ENCODE measurements around the gene PIGZ.

PIGZ gene

DNA sequence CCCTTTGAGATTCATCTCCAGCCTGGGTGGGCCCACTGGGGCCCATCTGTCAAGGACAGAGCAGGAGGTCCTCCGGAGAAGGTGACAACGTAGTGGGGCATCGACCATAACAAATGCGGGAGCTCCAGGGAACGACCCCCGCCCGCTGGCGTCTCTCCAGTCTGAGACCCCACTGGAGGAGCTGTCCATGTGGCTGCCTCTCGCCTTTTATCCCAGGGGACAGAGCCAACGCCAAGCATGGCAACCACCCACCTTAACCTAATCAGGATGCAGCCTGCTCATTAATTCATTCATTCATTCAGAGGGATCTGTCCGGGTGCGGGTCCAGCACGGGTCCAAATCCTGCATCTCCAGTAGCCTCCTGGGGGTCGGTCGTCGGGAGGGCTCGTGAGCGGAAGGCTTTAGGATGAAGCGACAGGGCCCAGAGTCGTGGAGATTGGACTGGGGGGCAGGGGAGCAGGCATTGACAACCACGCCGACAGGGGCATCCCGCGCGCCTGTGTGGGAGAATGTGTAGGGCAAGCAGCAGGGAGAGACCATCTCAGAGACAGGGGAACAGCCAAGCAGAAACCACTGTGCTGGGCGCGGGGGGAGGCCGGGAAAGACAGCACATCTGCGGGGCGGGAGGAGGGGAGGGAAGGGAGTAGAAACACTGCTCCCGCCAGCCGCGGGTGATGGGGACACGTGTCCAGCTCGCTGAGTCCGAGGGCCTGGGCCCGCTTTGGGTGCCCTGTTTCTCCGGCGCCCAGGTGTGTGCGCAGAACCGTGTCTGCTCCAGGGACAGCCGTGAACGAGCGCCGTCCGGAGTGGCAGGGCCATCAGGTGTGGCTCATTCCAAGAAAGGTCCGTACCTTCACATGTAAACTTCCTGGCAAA lies 1.9 kb downstream of the PIGZ start:
- no peak overlapping the region for H3K27ac ChIP-seq (ENCODE audit: low read depth, low read length)
- no peak overlapping the region for H3K4me3 ChIP-seq (ENCODE audit: low read depth in 1 of 2, low read length in 2 of 2)
- no peak overlapping the region for H3K9ac ChIP-seq (ENCODE audit: low read depth in 1 of 2, low read length in 2 of 2)
- peaks cover 0 to 5% of the 10 kb centered on the region in 2 donors for H3K36me3 ChIP-seq (ENCODE audit: control insufficient read depth in 1 of 2, insufficient read depth in 2 of 2, low read length in 2 of 2)
- H3K9me3 ChIP-seq (ENCODE audit: control insufficient read depth in 1 of 2, low read length in 2 of 2) = no peaks in the 10 kb centered on the region
- peaks cover 0 to 7% of the 10 kb centered on the region in 2 donors for H3K27me3 ChIP-seq (ENCODE audit: control insufficient read depth in 1 of 2, insufficient read depth in 2 of 2, low read length in 2 of 2)
- H3K4me1 ChIP-seq (ENCODE audit: control insufficient read depth in 1 of 2, insufficient read depth in 2 of 2, low read length in 2 of 2) = peaks cover 6 to 8% of the 10 kb centered on the region in 2 donors

DNA sequence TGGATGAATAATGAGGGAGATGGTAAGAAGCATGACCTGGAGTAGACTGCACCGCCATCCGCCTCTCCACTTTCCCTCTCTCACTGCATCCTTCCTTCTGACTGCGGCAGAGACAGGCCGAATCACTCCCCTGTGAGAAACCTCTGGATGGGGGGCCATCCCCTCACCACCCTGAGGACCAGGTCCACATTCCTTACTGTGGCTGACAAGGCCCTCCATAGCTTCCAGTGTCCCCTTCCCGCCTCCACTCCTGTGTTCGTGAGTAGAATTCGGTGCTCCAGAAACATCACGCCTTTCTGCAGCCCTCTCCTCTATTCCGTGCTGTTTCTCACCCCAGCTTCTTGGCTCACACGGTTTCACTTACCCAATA lies 2.8 kb downstream of the PIGZ start:
- peaks cover 0 to 2% of the 10 kb centered on the region in 2 donors for H3K27me3 ChIP-seq (ENCODE audit: control insufficient read depth in 1 of 2, insufficient read depth in 2 of 2, low read length in 2 of 2)
- peaks cover 6 to 8% of the 10 kb centered on the region in 2 donors for H3K4me1 ChIP-seq (ENCODE audit: control insufficient read depth in 1 of 2, insufficient read depth in 2 of 2, low read length in 2 of 2)
- H3K9me3 ChIP-seq (ENCODE audit: control insufficient read depth in 1 of 2, low read length in 2 of 2) = no peaks in the 10 kb centered on the region
- H3K4me3 ChIP-seq (ENCODE audit: low read depth in 1 of 2, low read length in 2 of 2) = no peak overlapping the region
- no peak overlapping the region for H3K9ac ChIP-seq (ENCODE audit: low read depth in 1 of 2, low read length in 2 of 2)
- H3K27ac ChIP-seq (ENCODE audit: low read depth, low read length) = no peak overlapping the region
- H3K36me3 ChIP-seq (ENCODE audit: control insufficient read depth in 1 of 2, insufficient read depth in 2 of 2, low read length in 2 of 2) = peaks cover 0 to 5% of the 10 kb centered on the region in 2 donors

DNA sequence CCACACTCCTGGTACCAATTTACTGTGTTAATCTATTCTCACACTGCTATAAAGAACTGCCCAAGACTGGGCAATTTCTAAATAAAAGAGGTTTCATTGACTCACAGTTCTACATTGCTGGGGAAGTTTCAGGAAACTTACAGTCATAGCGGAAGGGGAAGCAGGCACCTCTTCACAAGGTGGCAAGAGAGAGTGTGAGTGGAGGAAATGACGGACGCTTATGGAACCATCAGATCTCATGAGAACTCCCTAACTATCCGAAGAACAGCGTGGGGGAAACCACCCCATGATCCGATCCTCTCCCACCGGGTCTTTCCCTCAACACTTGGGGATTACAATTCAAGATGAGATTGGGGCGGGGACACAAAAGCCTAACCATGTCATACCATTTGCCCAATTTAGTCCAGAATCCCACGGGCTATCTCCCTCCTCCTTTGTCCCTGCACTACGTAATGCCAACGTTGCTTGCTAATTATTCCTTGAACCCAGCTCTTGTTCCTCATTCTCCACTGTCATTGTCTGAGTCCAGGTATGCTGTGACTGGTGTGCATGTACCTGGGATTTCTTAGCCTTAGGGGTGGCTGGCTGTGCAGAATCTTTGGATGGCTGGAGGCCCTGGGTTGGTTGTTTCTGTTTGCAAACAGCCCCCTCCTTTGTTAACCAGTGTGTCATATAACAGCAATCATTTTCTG lies 3.4 kb downstream of the PIGZ start:
- Histone ChIP-seq H3K4me3 (ENCODE audit: low read depth in 1 of 2, low read length in 2 of 2) (no peak overlapping the region), H3K36me3 (ENCODE audit: control insufficient read depth in 1 of 2, insufficient read depth in 2 of 2, low read length in 2 of 2) (peaks cover 0 to 5% of the 10 kb centered on the region in 2 donors), H3K27ac (ENCODE audit: low read depth, low read length) (no peak overlapping the region), H3K27me3 (ENCODE audit: control insufficient read depth in 1 of 2, insufficient read depth in 2 of 2, low read length in 2 of 2) (no peaks in the 10 kb centered on the region), H3K9ac (ENCODE audit: low read depth in 1 of 2, low read length in 2 of 2) (no peak overlapping the region), H3K9me3 (ENCODE audit: control insufficient read depth in 1 of 2, low read length in 2 of 2) (no peaks in the 10 kb centered on the region), H3K4me1 (ENCODE audit: control insufficient read depth in 1 of 2, insufficient read depth in 2 of 2, low read length in 2 of 2) (peaks cover 6 to 8% of the 10 kb centered on the region in 2 donors)

GRCh38 chr3:196963631-196963953 lies 5.0 kb downstream of the PIGZ start:
- no peaks in the 10 kb centered on the region for H3K9me3 ChIP-seq (ENCODE audit: control insufficient read depth in 1 of 2, low read length in 2 of 2)
- H3K27me3 ChIP-seq (ENCODE audit: control insufficient read depth in 1 of 2, insufficient read depth in 2 of 2, low read length in 2 of 2) = no peaks in the 10 kb centered on the region
- no peak overlapping the region for H3K27ac ChIP-seq (ENCODE audit: low read depth, low read length)
- no peak overlapping the region for H3K4me3 ChIP-seq (ENCODE audit: low read depth in 1 of 2, low read length in 2 of 2)
- H3K9ac ChIP-seq (ENCODE audit: low read depth in 1 of 2, low read length in 2 of 2) = no peak overlapping the region
- H3K4me1 ChIP-seq (ENCODE audit: control insufficient read depth in 1 of 2, insufficient read depth in 2 of 2, low read length in 2 of 2) = peaks cover 6 to 8% of the 10 kb centered on the region in 2 donors
- peaks cover 0 to 5% of the 10 kb centered on the region in 2 donors for H3K36me3 ChIP-seq (ENCODE audit: control insufficient read depth in 1 of 2, insufficient read depth in 2 of 2, low read length in 2 of 2)

- H3K4me3 ChIP-seq (ENCODE audit: low read depth in 1 of 2, low read length in 2 of 2) = no peak overlapping the region
- H3K27me3 ChIP-seq (ENCODE audit: control insufficient read depth in 1 of 2, insufficient read depth in 2 of 2, low read length in 2 of 2) = no peaks in the 10 kb centered on the region
- H3K27ac ChIP-seq (ENCODE audit: low read depth, low read length) = no peak overlapping the region
- no peak overlapping the region for H3K9ac ChIP-seq (ENCODE audit: low read depth in 1 of 2, low read length in 2 of 2)
- H3K4me1 ChIP-seq (ENCODE audit: control insufficient read depth in 1 of 2, insufficient read depth in 2 of 2, low read length in 2 of 2) = peaks cover 5% of the 10 kb centered on the region in 2 donors
- H3K9me3 ChIP-seq (ENCODE audit: control insufficient read depth in 1 of 2, low read length in 2 of 2) = no peaks in the 10 kb centered on the region
- H3K36me3 ChIP-seq (ENCODE audit: control insufficient read depth in 1 of 2, insufficient read depth in 2 of 2, low read length in 2 of 2) = peaks cover 0 to 5% of the 10 kb centered on the region in 2 donors
Measured at GRCh38 chr3:196962930-196963630, 5.6 kb downstream of the PIGZ start.

DNA sequence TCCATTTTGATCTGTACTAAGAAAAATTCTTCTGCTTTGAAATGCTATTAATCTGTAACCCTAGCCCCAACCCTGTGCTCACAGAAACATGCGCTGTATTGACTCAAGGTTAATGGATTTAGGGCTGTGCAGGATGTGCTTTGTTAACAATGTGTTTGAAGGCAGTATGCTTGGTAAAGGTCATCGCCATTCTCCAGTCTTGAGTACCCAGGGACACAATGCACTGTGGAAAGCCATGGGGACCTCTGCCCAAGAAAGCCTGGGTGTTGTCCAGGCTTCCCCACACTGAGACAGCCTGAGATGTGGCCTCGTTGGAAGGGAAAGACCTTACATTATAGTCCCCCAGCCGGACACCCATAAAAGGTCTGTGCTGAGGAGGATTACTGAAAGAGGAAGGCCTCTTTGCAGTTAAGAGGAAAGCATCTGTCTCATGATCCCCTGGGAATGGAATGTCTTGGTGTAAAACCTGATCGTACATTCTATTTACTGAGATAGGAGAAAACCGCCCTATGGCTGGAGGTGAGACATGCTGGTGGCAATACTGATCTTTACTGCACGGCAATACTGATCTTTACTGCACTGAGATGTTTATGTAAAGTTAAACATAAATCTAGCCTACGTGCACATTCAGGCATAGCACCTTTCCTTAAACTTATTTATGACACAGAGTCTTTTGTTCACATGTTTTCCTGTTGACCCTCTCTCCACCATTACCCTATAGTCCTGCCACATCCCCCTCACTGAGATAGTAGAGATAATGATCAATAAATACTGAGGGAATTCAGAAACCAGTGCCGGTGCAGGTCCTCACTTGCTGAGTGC lies 6.3 kb downstream of the PIGZ start:
- Histone ChIP-seq H3K9me3 (ENCODE audit: control insufficient read depth in 1 of 2, low read length in 2 of 2) (no peaks in the 10 kb centered on the region), H3K27me3 (ENCODE audit: control insufficient read depth in 1 of 2, insufficient read depth in 2 of 2, low read length in 2 of 2) (no peaks in the 10 kb centered on the region), H3K4me1 (ENCODE audit: control insufficient read depth in 1 of 2, insufficient read depth in 2 of 2, low read length in 2 of 2) (no peaks in the 10 kb centered on the region), H3K27ac (ENCODE audit: low read depth, low read length) (no peak overlapping the region), H3K4me3 (ENCODE audit: low read depth in 1 of 2, low read length in 2 of 2) (no peak overlapping the region), H3K36me3 (ENCODE audit: control insufficient read depth in 1 of 2, insufficient read depth in 2 of 2, low read length in 2 of 2) (peaks cover 0 to 5% of the 10 kb centered on the region in 2 donors), H3K9ac (ENCODE audit: low read depth in 1 of 2, low read length in 2 of 2) (no peak overlapping the region)

DNA sequence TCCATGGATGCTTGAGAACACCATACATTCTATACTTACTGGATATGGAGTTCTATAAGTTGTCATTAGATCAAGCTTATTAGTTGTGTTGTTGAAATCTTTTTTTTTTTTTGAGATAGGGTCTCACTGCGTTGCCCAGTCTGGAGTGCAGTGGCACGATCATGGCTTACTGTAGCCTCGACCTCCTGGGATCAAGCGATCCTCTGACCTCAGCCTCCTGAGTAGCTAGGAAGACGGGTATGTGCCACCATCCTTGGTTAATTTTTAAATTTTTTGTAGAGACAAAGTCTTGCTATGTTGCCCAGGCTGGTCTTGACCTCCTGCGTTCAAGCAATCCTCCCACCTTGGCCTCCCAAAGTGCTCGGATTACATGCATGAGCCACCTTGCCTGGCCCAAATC lies 13.8 kb downstream of the PIGZ start:
- Histone ChIP-seq H3K27ac (ENCODE audit: low read depth, low read length) (no peak overlapping the region), H3K9ac (ENCODE audit: low read depth in 1 of 2, low read length in 2 of 2) (no peak overlapping the region), H3K27me3 (ENCODE audit: control insufficient read depth in 1 of 2, insufficient read depth in 2 of 2, low read length in 2 of 2) (no peaks in the 10 kb centered on the region), H3K36me3 (ENCODE audit: control insufficient read depth in 1 of 2, insufficient read depth in 2 of 2, low read length in 2 of 2) (peaks cover 0 to 4% of the 10 kb centered on the region in 2 donors), H3K4me1 (ENCODE audit: control insufficient read depth in 1 of 2, insufficient read depth in 2 of 2, low read length in 2 of 2) (no peaks in the 10 kb centered on the region), H3K4me3 (ENCODE audit: low read depth in 1 of 2, low read length in 2 of 2) (no peak overlapping the region), H3K9me3 (ENCODE audit: control insufficient read depth in 1 of 2, low read length in 2 of 2) (no peaks in the 10 kb centered on the region)

GRCh38 chr3:196951371-196951770 lies 17.3 kb downstream of the PIGZ start:
- Histone ChIP-seq H3K36me3 (ENCODE audit: control insufficient read depth in 1 of 2, insufficient read depth in 2 of 2, low read length in 2 of 2) (peaks cover 0 to 4% of the 10 kb centered on the region in 2 donors), H3K4me3 (ENCODE audit: low read depth in 1 of 2, low read length in 2 of 2) (no peak overlapping the region), H3K4me1 (ENCODE audit: control insufficient read depth in 1 of 2, insufficient read depth in 2 of 2, low read length in 2 of 2) (no peaks in the 10 kb centered on the region), H3K27me3 (ENCODE audit: control insufficient read depth in 1 of 2, insufficient read depth in 2 of 2, low read length in 2 of 2) (no peaks in the 10 kb centered on the region), H3K9me3 (ENCODE audit: control insufficient read depth in 1 of 2, low read length in 2 of 2) (no peaks in the 10 kb centered on the region), H3K27ac (ENCODE audit: low read depth, low read length) (no peak overlapping the region), H3K9ac (ENCODE audit: low read depth in 1 of 2, low read length in 2 of 2) (no peak overlapping the region)

- Histone ChIP-seq H3K9me3 (ENCODE audit: control insufficient read depth in 1 of 2, low read length in 2 of 2) (no peaks in the 10 kb centered on the region), H3K4me1 (ENCODE audit: control insufficient read depth in 1 of 2, insufficient read depth in 2 of 2, low read length in 2 of 2) (no peaks in the 10 kb centered on the region)
Measured at GRCh38 chr3:196949750-196950149, 18.9 kb downstream of the PIGZ start.

More at GRCh38 chr3:196949750-196950149, 18.9 kb downstream of the PIGZ start:
- Histone ChIP-seq H3K27ac (ENCODE audit: low read depth, low read length) (no peak overlapping the region), H3K27me3 (ENCODE audit: control insufficient read depth in 1 of 2, insufficient read depth in 2 of 2, low read length in 2 of 2) (no peaks in the 10 kb centered on the region), H3K4me3 (ENCODE audit: low read depth in 1 of 2, low read length in 2 of 2) (no peak overlapping the region), H3K36me3 (ENCODE audit: control insufficient read depth in 1 of 2, insufficient read depth in 2 of 2, low read length in 2 of 2) (peaks cover 0 to 4% of the 10 kb centered on the region in 2 donors), H3K9ac (ENCODE audit: low read depth in 1 of 2, low read length in 2 of 2) (no peak overlapping the region)

All from duodenal mucosa (tissue), 2 donors.